NCI-H2196 treated with DMSO at 0.1 percent for 48 hours (cell line): ENCODE results near the gene F2RL2.

Experiments used
- DNase-seq: peaks from one replicate; lab custom pipeline; 2025; ENCODE audit not compliant: unreplicated experiment; lab: John Stamatoyannopoulos, UW

F2RL2 gene

DNA sequence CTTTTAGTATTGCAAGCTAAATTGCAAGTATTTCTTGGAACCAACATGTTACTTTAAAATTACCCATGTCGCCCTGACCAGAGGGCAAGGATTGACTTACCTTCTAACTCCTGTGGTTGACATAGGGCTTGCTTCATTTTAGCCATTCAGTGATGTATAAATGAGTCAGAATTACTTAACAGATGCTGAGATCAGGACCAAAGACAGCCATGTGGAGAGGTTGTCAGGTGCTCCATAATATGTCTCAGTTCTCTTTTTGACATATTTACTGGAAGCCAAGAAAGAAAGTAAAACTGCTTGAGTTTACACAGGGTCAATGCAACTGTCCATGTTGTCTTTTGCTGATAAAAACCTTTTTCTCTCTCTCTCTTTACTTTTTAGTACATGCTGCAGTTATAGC, 33.2 kb downstream of the F2RL2 start:
- DNase-seq, result no peak

DNA sequence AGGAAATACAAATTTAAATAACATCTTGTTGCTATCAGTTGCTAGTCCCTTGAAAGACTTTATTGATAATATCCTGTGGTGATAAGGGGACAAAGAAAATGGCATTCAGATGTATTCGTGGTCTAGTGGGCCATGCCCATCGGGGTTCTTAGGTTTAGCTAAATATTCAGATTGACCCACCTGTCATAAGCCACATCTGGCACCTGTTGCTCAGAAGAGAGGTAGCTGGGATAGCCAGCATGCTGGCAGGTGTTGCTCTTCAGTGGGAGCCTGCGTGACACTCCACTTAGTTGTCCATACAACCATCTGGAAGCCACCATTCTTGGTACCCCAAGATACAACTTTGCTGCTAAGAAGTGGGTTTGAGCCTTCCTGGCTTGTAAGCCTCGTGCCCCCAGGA, 36.7 kb downstream of the F2RL2 start:
- no peak for DNase-seq

DNA sequence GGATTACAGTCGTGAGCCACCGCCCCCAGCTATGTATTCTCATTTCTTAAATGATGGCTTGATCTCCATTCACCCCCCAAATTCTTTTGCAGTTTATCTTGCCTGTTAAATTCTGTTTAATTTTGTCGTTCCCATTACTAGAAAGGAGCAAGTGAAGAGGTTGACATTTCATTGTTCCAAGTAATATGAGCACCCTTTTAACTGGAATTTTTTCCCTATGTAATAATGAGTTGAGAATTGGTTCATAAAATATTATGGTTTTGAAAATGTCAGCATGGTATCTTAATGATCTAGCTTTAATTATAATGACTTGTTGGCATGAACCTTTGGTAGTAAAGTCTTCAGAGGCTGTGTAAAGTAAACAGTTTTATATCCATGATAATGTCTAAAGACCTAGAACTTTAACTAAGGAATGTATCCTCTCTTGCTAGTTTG, 37.4 kb downstream of the F2RL2 start:
- no peak for DNase-seq

DNA sequence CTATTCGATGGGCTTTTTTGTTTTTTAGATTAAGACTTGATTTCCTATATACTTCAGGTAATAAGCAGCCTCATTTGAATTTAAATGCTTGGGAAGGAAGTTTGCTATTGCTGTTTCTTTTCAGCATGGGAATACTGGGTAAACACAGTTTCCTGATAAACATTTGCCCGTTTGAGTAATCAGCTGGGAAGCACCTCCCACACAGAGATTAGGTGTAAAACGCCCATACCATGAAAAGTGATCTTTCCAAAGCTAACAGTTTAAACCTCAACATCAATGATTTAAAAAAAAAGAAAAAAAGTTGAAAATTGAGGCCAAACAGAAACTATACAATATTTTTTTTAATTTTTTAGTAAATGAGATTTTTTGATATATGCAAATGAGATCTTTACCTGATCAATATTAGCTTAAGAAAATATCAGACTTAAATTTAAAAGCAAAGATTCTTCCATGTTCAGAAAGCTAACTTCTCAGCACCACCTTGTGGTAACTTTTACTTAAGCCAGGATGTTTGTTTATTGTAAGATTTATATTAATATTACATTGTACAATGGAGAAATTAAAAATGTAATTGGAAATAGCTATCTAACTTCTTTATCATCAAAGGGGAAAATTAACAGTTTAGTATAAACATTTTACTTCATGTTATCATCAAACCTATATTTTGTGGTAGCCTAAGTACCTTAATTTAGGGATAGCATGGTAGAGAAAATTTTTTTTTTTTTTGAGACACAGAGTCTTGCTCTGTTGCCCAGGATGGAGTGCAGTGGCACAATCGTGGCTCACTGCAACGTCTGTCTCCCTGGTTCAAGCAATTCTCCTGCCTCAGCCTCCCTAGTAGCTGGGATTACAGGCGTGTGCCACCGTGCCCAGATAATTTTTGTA, 39.8 kb downstream of the F2RL2 start:
- DNase-seq, result no peak

DNA sequence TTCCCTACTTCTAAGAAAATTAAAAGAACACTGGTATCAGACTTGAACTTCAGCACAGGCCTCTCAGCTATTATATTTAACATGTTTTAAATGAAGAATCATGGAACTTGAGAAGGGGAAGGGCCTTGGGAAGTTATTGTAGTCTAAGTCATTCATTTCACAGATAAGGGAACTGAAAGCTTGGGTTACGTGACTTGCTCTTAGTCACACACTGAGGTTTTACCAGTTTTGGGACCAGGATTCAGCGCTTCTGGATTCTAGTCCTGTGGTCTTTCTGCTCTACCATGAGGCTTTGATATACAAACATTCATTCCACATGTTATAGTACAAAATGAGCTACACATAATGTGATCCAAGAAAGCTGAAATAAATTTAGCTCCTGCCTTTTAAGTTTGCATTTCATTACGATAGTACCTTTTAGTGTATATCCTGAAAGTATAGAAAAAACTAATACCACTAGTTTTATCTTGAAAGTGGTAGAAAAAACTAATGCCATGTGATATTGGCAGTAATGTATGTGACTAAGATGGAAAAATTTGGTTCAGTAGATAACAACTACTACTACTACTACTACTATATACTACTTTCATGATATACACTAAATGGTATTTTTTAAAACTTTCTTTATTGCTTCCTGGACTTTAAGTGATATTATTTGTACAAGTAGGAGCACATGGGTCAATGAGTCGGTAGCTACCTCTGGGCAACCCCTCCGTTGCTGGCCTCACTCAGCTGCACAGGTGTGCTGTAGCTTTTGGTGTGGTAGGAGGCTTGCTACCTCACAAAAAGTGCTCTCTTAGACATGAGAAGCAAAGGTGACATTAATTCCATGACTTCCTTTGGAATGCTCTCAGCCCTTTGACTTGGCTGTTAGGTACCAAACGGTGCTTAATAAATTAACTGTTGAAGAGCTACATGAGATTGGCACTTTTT, 40.7 kb downstream of the F2RL2 start:
- DNase-seq, result no peak

DNA sequence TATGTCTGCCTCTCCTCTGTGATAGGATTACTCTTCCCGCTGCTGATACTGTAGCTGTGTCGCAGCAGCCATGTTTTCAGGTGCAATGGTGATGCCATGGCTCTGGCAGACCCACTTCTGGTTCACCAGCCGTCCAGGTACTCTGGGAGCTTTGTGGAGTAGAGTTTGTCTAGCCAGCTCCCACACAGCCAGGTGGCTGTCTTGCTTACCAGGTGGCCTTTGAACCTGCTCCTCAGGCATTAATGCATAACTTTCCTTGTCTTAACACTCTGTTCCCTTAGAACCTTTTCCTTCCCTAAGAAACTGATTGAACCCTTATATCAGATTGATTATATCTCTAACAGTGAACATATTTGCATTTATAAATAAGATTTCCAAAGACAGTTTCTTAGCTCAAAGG, 42.2 kb downstream of the F2RL2 start:
- no peak for DNase-seq

DNA sequence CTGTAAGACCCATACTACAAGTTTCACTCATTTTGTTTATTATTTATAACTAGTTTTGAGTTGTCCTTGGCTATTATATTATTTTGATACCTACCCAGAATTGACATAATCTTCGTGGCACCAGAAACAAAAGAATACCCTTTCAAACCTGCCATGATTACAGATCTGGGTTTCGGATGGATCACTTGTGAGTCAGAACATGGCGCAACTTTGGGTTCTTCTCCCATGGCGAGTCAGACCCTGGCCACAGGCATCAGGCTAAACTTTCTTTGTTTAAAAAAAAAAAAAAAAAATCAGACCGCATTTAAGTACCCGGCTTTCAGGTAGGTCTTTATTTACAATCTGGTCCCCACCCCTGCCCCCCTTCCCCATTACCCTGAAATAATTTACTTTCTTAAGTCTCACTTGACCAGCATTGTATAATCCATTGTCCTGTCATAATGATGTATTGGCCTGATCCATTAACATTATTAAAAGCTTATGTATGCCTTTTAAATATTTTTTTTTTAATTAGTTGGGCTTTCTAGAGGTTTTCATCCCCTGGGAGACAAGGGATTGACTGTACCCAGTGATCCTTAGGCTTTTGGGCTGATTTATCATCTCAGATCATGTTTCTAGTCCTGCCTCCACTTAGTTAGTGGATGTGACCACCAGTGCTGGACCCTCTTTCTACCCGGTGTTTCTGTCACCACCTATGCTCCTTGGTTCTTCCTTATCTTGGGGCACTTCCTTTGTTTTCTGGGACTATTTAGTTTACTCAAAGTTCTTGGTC, 43.9 kb downstream of the F2RL2 start:
- DNase-seq, result no peak

DNA sequence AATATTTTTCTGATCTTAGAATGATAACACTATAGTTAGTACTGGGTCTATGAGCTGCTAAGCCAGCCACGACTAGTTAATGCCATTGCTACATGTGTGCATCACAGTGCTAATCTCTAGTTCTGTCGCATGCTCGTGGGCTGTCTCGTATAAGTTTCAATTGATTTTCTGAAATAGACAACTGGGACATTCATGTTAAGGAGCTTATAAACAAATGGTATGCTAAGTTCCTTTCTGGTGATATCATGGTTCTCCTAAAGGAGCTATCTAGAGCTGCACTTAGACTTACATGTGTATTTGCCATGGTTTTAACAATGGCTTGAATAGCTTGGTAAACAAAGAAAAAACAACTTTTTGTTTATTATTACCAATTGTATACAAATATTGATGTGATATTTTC, 46.2 kb downstream of the F2RL2 start:
- no peak for DNase-seq

DNA sequence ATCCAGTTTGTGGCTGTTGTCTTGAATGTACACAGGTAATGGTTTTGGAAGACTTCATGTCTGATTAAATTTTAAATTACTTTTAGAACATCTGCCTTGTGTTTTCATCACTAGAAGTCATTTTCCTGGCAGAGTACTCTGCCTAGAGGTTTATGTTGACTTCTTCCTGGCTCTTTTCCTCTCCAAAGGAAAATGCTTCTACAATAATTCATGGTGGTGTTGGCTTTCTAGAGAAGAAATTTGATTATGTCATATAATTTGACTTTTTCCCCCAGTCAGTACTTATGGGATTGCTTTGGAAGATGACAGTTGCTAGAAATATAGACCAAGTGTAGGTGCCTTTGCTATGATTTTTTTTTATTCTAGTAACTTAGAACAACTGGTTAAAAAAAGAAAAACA, 46.8 kb downstream of the F2RL2 start:
- DNase-seq, result no peak

DNA sequence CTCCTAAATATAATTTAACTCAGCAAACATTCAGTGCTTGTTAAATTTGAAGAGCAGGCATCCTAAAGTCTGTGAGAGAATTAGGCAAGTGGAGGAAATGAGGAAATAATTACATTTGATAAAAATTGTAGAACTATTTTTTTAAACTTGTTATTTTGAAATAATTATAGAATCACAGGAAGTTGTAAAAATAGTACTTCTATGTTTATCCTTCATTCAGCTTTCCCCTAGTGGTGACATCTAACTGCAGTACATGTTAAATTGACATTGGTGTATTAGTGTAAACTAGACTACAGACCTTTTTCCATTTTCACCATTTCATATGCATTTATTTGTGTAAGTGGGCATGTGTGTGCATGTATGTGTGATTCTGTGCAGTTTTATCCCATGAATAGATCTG, 51.6 kb downstream of the F2RL2 start:
- DNase-seq, result no peak

DNA sequence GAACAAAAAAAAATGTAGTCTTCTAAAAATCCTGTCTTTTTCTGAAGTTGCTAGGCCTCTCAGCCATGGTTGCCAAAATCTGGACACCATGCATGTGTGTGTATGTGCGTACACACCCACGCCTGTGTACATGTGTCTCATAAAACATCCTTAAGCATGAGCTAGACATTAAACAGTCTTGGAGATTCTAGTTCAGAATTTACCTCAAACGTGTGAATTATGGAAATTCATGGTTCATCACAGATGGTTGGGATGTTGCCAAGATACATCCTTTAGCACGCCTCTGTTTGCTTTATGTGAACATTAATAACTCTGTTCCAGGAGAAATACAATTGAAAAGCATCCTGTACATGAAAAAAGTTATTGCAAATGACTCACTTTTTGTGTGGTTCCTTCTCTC, 53.0 kb downstream of the F2RL2 start:
- DNase-seq, result no peak
